Measurements from ENCODE around the gene IGSF1.

IGSF1 gene, protein sequence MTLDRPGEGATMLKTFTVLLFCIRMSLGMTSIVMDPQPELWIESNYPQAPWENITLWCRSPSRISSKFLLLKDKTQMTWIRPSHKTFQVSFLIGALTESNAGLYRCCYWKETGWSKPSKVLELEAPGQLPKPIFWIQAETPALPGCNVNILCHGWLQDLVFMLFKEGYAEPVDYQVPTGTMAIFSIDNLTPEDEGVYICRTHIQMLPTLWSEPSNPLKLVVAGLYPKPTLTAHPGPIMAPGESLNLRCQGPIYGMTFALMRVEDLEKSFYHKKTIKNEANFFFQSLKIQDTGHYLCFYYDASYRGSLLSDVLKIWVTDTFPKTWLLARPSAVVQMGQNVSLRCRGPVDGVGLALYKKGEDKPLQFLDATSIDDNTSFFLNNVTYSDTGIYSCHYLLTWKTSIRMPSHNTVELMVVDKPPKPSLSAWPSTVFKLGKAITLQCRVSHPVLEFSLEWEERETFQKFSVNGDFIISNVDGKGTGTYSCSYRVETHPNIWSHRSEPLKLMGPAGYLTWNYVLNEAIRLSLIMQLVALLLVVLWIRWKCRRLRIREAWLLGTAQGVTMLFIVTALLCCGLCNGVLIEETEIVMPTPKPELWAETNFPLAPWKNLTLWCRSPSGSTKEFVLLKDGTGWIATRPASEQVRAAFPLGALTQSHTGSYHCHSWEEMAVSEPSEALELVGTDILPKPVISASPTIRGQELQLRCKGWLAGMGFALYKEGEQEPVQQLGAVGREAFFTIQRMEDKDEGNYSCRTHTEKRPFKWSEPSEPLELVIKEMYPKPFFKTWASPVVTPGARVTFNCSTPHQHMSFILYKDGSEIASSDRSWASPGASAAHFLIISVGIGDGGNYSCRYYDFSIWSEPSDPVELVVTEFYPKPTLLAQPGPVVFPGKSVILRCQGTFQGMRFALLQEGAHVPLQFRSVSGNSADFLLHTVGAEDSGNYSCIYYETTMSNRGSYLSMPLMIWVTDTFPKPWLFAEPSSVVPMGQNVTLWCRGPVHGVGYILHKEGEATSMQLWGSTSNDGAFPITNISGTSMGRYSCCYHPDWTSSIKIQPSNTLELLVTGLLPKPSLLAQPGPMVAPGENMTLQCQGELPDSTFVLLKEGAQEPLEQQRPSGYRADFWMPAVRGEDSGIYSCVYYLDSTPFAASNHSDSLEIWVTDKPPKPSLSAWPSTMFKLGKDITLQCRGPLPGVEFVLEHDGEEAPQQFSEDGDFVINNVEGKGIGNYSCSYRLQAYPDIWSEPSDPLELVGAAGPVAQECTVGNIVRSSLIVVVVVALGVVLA (N-terminal part only)

DNA sequence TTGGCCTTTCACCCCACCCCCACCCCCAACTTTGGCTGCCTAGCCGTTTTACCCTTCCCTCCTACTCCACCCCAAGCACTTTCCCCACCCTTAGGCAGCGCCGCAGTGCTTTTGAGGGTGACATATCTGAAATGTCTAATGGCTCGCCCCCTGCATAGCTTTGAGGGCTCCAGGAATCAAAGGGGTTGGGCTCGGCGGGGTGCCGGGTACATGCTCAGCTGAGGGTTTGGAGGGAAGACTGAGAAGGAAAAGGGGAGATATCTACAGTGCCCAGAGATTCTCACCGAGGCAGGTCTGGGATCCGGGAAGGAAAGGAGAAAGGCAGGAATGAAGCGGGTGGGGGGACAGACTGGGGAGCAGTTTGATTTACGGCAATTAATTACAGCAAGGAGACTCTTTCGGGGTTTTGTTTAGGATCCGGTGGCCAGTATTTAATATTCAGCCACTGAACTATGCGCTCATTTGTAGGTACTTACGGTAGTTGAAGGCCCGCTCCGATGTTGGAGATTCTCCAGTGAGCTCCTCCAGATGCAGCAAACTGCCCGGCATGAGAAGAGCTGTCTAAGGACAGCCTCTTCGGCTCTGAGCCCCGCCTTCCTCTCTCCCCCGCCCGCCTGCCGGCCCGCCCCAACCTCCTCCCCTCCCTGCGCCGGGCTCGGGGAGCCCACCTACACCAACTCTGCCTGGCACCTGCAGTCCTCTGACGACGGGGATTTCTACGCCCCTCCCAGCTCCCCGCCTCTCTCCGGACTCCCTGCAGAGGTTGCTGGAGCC, at the start of gene IGSF1:
Gene IGSF1 (minus strand): TSS at position 569 of the 774 bp plus-strand sequence. CDS start 2,632 bp downstream, outside the sequence.
- Histone ChIP-seq H3K4me3 (no peak within 1 kb of the TSS), H3K27ac (no peak within 1 kb of the TSS), H3K36me3 (ENCODE audit: insufficient read depth, low read length) (no peaks in the 10 kb centered on the region), H3K9ac (ENCODE audit: insufficient read length) (no peak within 1 kb of the TSS), H3K9me3 (ENCODE audit: low read depth, low read length) (no peaks in the 10 kb centered on the region)
- no peak for DNase-seq (ENCODE audit: low read depth, low spot score)
- TF ChIP-seq EZH2 (IDR thresholded peaks at IDR 0.05) (no peak), POLR2AphosphoS5 (IDR thresholded peaks at IDR 0.05; ENCODE audit: borderline replicate concordance, low read depth, low read length) (no peak)

DNA sequence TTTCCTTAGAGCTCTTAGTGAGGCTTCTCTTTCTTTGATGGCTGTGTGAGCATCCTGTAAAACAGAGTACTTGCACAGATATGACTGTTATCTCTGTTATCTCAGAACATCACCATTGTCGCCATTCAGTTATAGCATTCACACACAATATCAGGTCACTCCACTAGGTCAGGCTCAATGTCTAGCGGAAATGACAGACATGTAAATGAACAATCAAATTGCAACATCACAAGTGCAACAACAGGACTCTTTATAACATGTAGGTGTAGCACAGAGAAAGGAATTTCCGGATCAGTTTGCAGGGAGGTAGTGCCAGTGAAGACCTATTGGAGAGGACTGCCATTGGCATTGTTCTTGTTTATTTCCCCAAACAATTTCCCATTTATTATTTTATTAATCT, 43.2 kb upstream of the IGSF1 start:
- Histone ChIP-seq H3K36me3 (ENCODE audit: insufficient read depth, low read length) (no peaks in the 10 kb centered on the region), H3K27ac (no peak overlapping the region), H3K9ac (ENCODE audit: insufficient read length) (no peak overlapping the region), H3K4me3 (no peak overlapping the region), H3K9me3 (ENCODE audit: low read depth, low read length) (no peaks in the 10 kb centered on the region)
- TF ChIP-seq POLR2AphosphoS5 (IDR thresholded peaks at IDR 0.05; ENCODE audit: borderline replicate concordance, low read depth, low read length) (no peak), EZH2 (IDR thresholded peaks at IDR 0.05) (no peak), FOXP2 (optimal IDR thresholded peaks at IDR 0.05; ENCODE audit: control extremely low read depth, extremely low read length, insufficient read depth) (no peak)
- DNase-seq (ENCODE audit: low read depth, low spot score) = no peak

DNA sequence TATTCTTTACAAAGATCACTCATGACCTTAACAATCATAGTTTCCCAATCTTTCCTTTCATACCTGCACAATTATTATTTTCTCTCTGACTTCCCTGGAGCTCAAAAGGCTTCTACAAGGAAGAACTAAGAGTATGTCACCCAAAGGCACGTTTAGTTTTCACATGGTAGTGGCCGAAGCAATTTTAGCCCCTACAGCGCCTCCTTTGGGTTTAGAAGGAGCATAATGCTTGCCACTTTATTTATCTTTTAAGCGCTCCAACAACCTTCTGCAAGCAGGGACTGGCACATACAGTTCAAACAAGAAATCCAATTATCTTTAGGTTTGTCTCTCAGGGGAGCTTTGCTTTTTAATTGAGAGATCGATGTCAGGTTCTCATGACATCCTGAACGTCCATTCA, 42.0 kb upstream of the IGSF1 start:
- DNase-seq (ENCODE audit: low read depth, low spot score) = no peak
- H3K4me3 ChIP-seq = no peak overlapping the region
- no peak overlapping the region for H3K27ac ChIP-seq
- no peak overlapping the region for H3K9ac ChIP-seq (ENCODE audit: insufficient read length)
- no peaks in the 10 kb centered on the region for H3K36me3 ChIP-seq (ENCODE audit: insufficient read depth, low read length)
- no peaks in the 10 kb centered on the region for H3K9me3 ChIP-seq (ENCODE audit: low read depth, low read length)
- TF ChIP-seq FOXP2 (optimal IDR thresholded peaks at IDR 0.05; ENCODE audit: control extremely low read depth, extremely low read length, insufficient read depth) (no peak), EZH2 (IDR thresholded peaks at IDR 0.05) (no peak), POLR2AphosphoS5 (IDR thresholded peaks at IDR 0.05; ENCODE audit: borderline replicate concordance, low read depth, low read length) (no peak)

DNA sequence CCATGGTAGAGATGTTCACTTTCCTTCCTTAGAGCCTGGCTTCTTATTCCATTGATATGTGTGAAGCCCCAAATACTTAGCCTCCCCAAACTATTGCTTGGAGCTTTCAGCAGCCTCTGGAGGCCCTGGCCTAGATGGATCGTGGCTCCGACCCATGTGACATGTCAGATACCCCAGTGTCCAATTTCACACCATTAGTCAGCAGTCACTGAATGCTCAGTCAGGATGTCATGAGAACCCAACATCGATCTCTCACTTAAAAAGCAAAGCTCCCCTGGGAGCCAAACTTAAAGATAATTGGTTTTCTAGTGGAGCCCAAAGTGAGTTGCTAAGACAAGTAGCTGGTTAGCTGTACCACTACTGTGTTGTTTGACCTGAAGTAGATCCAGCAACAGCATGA, 41.6 kb upstream of the IGSF1 start:
- Histone ChIP-seq H3K27ac (no peak overlapping the region), H3K4me3 (no peak overlapping the region), H3K9ac (ENCODE audit: insufficient read length) (no peak overlapping the region), H3K9me3 (ENCODE audit: low read depth, low read length) (no peaks in the 10 kb centered on the region), H3K36me3 (ENCODE audit: insufficient read depth, low read length) (no peaks in the 10 kb centered on the region)
- no peak for TF ChIP-seq FOXP2 (optimal IDR thresholded peaks at IDR 0.05; ENCODE audit: control extremely low read depth, extremely low read length, insufficient read depth)
- TF ChIP-seq POLR2AphosphoS5 (IDR thresholded peaks at IDR 0.05; ENCODE audit: borderline replicate concordance, low read depth, low read length) = no peak
- TF ChIP-seq EZH2 (IDR thresholded peaks at IDR 0.05) = no peak
- no peak for DNase-seq (ENCODE audit: low read depth, low spot score)

DNA sequence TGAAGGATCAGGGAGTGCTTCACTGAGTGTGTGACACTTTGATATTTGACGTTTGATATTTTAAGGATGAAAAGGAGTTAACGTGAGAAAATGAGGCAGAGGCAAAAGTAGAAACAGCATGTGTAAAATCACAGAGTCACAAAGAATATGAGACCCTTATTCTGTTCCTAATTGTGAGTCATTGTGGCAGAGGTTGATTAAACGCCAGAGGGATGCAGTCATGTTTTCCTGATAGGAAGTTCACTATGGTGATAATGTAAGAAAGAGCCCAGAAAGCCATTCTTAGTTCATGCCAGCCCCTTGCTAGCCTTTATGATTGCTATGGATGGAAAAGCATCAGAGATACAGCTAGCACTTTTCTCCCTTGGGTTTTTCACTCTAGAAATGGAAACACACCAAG, 33.5 kb upstream of the IGSF1 start:
- no peak overlapping the region for H3K27ac ChIP-seq
- DNase-seq (ENCODE audit: low read depth, low spot score) = no peak
- H3K9ac ChIP-seq (ENCODE audit: insufficient read length) = no peak overlapping the region
- no peak overlapping the region for H3K4me3 ChIP-seq
- no peaks in the 10 kb centered on the region for H3K9me3 ChIP-seq (ENCODE audit: low read depth, low read length)
- H3K36me3 ChIP-seq (ENCODE audit: insufficient read depth, low read length) = no peaks in the 10 kb centered on the region
- TF ChIP-seq FOXP2 (optimal IDR thresholded peaks at IDR 0.05; ENCODE audit: control extremely low read depth, extremely low read length, insufficient read depth) (no peak), EZH2 (IDR thresholded peaks at IDR 0.05) (no peak), POLR2AphosphoS5 (IDR thresholded peaks at IDR 0.05; ENCODE audit: borderline replicate concordance, low read depth, low read length) (no peak)

DNA sequence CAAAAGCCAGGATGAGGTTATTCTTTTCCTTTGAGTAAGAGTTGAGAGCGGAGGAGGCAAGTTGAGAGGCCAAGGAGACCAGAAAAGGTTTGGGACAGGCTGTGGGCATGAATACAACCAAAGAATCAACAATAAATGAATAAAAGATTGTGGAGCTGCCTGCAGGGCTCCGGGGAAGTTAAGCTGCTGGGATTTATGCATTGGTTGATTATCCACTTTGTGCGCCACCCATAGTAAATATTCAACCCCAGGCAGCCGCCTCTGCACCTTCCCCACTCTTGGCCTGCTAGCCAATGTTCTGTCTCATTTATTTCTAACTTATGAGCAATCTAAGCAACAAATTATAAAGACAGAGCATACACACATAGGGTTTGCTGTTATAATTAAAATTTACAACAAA, 28.2 kb upstream of the IGSF1 start:
- Histone ChIP-seq H3K9ac (ENCODE audit: insufficient read length) (no peak overlapping the region), H3K36me3 (ENCODE audit: insufficient read depth, low read length) (no peaks in the 10 kb centered on the region), H3K4me3 (no peak overlapping the region), H3K27ac (no peak overlapping the region), H3K9me3 (ENCODE audit: low read depth, low read length) (no peaks in the 10 kb centered on the region)
- DNase-seq (ENCODE audit: low read depth, low spot score) = no peak
- TF ChIP-seq EZH2 (IDR thresholded peaks at IDR 0.05) = no peak
- no peak for TF ChIP-seq POLR2AphosphoS5 (IDR thresholded peaks at IDR 0.05; ENCODE audit: borderline replicate concordance, low read depth, low read length)
- TF ChIP-seq FOXP2 (optimal IDR thresholded peaks at IDR 0.05; ENCODE audit: control extremely low read depth, extremely low read length, insufficient read depth) = no peak

DNA sequence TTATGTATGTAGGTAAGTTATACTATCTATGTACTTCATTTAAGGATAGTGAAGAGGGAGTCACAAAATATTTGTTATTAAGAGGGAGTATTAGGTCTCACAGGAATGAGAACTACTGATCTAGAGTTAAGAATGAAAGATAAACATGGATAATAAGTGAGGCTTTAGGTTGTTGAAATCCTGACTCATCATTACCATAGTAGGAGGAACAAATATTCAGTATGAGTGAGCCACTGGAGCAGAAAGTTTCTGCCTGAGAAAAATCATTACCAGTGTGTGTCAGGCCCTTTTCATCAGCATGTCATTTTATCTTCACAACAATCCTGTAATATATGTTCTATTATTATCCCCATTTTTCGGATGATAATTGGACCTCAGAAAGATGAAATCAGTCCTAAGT, 27.2 kb upstream of the IGSF1 start:
- Histone ChIP-seq H3K9ac (ENCODE audit: insufficient read length) (no peak overlapping the region), H3K27ac (no peak overlapping the region), H3K36me3 (ENCODE audit: insufficient read depth, low read length) (no peaks in the 10 kb centered on the region), H3K4me3 (no peak overlapping the region), H3K9me3 (ENCODE audit: low read depth, low read length) (no peaks in the 10 kb centered on the region)
- DNase-seq (ENCODE audit: low read depth, low spot score) = no peak
- TF ChIP-seq POLR2AphosphoS5 (IDR thresholded peaks at IDR 0.05; ENCODE audit: borderline replicate concordance, low read depth, low read length) = no peak
- TF ChIP-seq FOXP2 (optimal IDR thresholded peaks at IDR 0.05; ENCODE audit: control extremely low read depth, extremely low read length, insufficient read depth) = no peak
- TF ChIP-seq EZH2 (IDR thresholded peaks at IDR 0.05) = no peak

All from SK-N-MC (cell line).